Osteocyte (in vitro differentiated cells): ENCODE measurements around the gene FAM83F. TPM values are rescaled to one million over a fixed set of nuclear protein-coding genes. Genes with fewer than 3 reads are reported as not detected.

Source experiments
- DNase-seq: peaks from one replicate; pipeline ENCODE4 v3.0.0; 2021; ENCODE audit warnings: mixed read lengths; ENCODE audit not compliant: unreplicated experiment; ENCODE audit errors: extremely low spot score
- H3K27ac Mint-ChIP-seq: one replicate; pipeline ENCODE4 v1.8.0; 2021; ENCODE audit warnings: mild to moderate bottlenecking, mixed read lengths; ENCODE audit not compliant: unreplicated experiment
- H3K27me3 Mint-ChIP-seq: one replicate; pipeline ENCODE4 v1.8.0; 2021; ENCODE audit warnings: mixed read lengths; ENCODE audit not compliant: unreplicated experiment
- H3K36me3 Mint-ChIP-seq: one replicate; pipeline ENCODE4 v1.8.0; 2021; ENCODE audit warnings: mixed read lengths; ENCODE audit not compliant: unreplicated experiment
- H3K4me1 Mint-ChIP-seq: one replicate; pipeline ENCODE4 v1.8.0; 2021; ENCODE audit warnings: mixed read lengths; ENCODE audit not compliant: unreplicated experiment
- H3K4me3 Mint-ChIP-seq: one replicate; pipeline ENCODE4 v1.8.0; 2021; ENCODE audit warnings: mild to moderate bottlenecking, moderate library complexity, mixed read lengths; ENCODE audit not compliant: unreplicated experiment
- H3K9me3 Mint-ChIP-seq: one replicate; pipeline ENCODE4 v1.8.0; 2021; ENCODE audit warnings: mixed read lengths; ENCODE audit not compliant: unreplicated experiment
- CTCF ChIP-seq: fragments of 200-600 bp; sonication (generic); IDR thresholded peaks from 2 replicates; pipeline ENCODE4 v1.5.0; 2021; ENCODE audit warnings: antibody characterized with exemption, mild to moderate bottlenecking, moderate library complexity
- total RNA-seq: library from RNA; stranded (reverse); gene quantifications from 2 replicates; pipeline ENCODE4 v1.2.1, GENCODE V29; 2021

FAM83F gene
- total RNA-seq, 1 donor from 2014 or later, result not detected

- no peak for DNase-seq
- Mint-ChIP-seq H3K4me3 (no peak overlapping the region), H3K36me3 (no peaks in the 10 kb centered on the region), H3K9me3 (no peaks in the 10 kb centered on the region), H3K27ac (no peak overlapping the region), H3K27me3 (peaks cover 52% of the 10 kb centered on the region), H3K4me1 (peaks cover 9% of the 10 kb centered on the region)
- no peak for TF ChIP-seq CTCF
These were observed 10.1 kb downstream of the FAM83F start for GRCh38 chr22:40004836-40005235.

- H3K4me3 Mint-ChIP-seq, result no peak overlapping the region
- H3K27me3 Mint-ChIP-seq, result peaks cover 55% of the 10 kb centered on the region
- H3K4me1 Mint-ChIP-seq, result peaks cover 9% of the 10 kb centered on the region
- H3K27ac Mint-ChIP-seq, result no peak overlapping the region
- TF ChIP-seq CTCF, result no peak
- H3K9me3 Mint-ChIP-seq, result no peaks in the 10 kb centered on the region
- DNase-seq, result no peak
- H3K36me3 Mint-ChIP-seq, result no peaks in the 10 kb centered on the region
These were observed 11.9 kb downstream of the FAM83F start for GRCh38 chr22:40006641-40007040.

- DNase-seq, result no peak
- no peak overlapping the region for H3K4me3 Mint-ChIP-seq
- no peak overlapping the region for H3K27ac Mint-ChIP-seq
- H3K27me3 Mint-ChIP-seq, result peaks cover 50% of the 10 kb centered on the region
- no peaks in the 10 kb centered on the region for H3K9me3 Mint-ChIP-seq
- H3K4me1 Mint-ChIP-seq, result peaks cover 9% of the 10 kb centered on the region
- no peak for TF ChIP-seq CTCF
- no peaks in the 10 kb centered on the region for H3K36me3 Mint-ChIP-seq
These were observed 13.3 kb downstream of the FAM83F start for GRCh38 chr22:40007853-40008710.

- TF ChIP-seq CTCF, result no peak
- Mint-ChIP-seq H3K4me1 (peaks cover 9% of the 10 kb centered on the region), H3K36me3 (no peaks in the 10 kb centered on the region), H3K27ac (no peak overlapping the region), H3K4me3 (no peak overlapping the region), H3K27me3 (peaks cover 54% of the 10 kb centered on the region), H3K9me3 (no peaks in the 10 kb centered on the region)
- DNase-seq, result no peak
These were observed 14.1 kb downstream of the FAM83F start for GRCh38 chr22:40008726-40009291.

GRCh38 chr22:40009292-40009774 lies 14.6 kb downstream of the FAM83F start:
- peaks cover 9% of the 10 kb centered on the region for H3K4me1 Mint-ChIP-seq
- no peaks in the 10 kb centered on the region for H3K36me3 Mint-ChIP-seq
- no peak overlapping the region for H3K4me3 Mint-ChIP-seq
- no peak overlapping the region for H3K27ac Mint-ChIP-seq
- DNase-seq, result no peak
- no peak for TF ChIP-seq CTCF
- no peaks in the 10 kb centered on the region for H3K9me3 Mint-ChIP-seq
- H3K27me3 Mint-ChIP-seq, result peaks cover 58% of the 10 kb centered on the region
